ENCODE measurements around the gene FGG. TPM values are rescaled to one million over a fixed set of nuclear protein-coding genes. Genes with fewer than 3 reads are reported as not detected.

Gene FGG
- total and polyA plus RNA-seq, 2 donors (not counting 3 experiments of a cell fraction or from before 2014, with no cell fraction given): not detected

DNA sequence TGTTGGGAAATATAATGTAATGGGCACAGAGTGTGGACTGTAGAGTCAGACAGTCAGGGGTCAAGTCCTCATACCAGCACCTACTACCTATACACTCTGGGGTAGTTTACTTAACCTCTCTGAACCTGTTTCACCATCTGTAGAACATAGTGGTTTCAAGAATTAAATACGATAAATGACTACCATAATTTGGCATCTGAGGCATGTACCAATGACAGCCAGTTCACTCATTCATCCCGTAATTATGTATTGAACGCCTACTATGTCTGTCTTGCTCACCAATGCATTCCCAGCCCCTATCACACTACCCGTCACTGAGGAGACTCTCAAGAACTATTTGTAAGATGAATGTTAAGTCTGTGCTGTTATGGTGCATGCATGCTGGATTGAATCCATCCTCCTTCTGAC lies 51.6 kb downstream of the FGG start:
- no peak overlapping the region for H3K4me2 ChIP-seq (ENCODE audit: insufficient read depth, low read length)
- no peaks in the 10 kb centered on the region for H3K9me3 ChIP-seq (replicated peaks; ENCODE audit: control insufficient read depth, insufficient read depth, low read length)
- H2AFZ ChIP-seq (ENCODE audit: low read depth, low read length): no peak overlapping the region
- FAIRE-seq (no peak), DNase-seq (ENCODE audit: low read depth, low spot score) (no peak)
- H3K79me2 ChIP-seq (ENCODE audit: control insufficient read depth, insufficient read depth, low read length): no peaks in the 10 kb centered on the region
- H4K20me1 ChIP-seq (replicated peaks; ENCODE audit: control insufficient read depth, extremely low read depth, insufficient read depth, low read length): no peaks in the 10 kb centered on the region
- no peak overlapping the region for H3K4me3 ChIP-seq (replicated peaks in 1 of 3; ENCODE audit: insufficient read depth in 1 of 3, low read depth in 1 of 3, low read length in 3 of 3)
- TF ChIP-seq MYC (IDR thresholded peaks at IDR 0.05; ENCODE audit: low read depth, low read length) (no peak), GATA2 (IDR thresholded peaks at IDR 0.05; ENCODE audit: insufficient read depth, insufficient read length, low read depth, low read length) (no peak), CTCF (IDR thresholded peaks at IDR 0.05; ENCODE audit: extremely low read depth in 1 of 2, insufficient read depth in 1 of 2, low read depth in 1 of 2, low read length in 2 of 2) (no peak), POLR2A (IDR thresholded peaks at IDR 0.05; ENCODE audit: low read depth, low read length) (no peak), FOS (IDR thresholded peaks at IDR 0.05; ENCODE audit: borderline replicate concordance, insufficient read depth, low read length) (no peak), POLR2AphosphoS5 (IDR thresholded peaks at IDR 0.05; ENCODE audit: insufficient read depth, low read depth, low read length) (no peak), EZH2 (IDR thresholded peaks at IDR 0.05; ENCODE audit: borderline replicate concordance, low read depth, low read length, severe bottlenecking) (no peak), JUN (IDR thresholded peaks at IDR 0.05; ENCODE audit: borderline replicate concordance, insufficient read depth, insufficient read length, low read depth) (no peak)
- TF ChIP-seq, protein P1, sequence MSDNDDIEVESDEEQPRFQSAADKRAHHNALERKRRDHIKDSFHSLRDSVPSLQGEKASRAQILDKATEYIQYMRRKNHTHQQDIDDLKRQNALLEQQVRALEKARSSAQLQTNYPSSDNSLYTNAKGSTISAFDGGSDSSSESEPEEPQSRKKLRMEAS (IDR thresholded peaks at IDR 0.05; ENCODE audit: insufficient read depth, insufficient read length): no peak
- no TSS peak for BruUV-seq (replicated peaks)
- H3K9me1 ChIP-seq (replicated peaks; ENCODE audit: control insufficient read depth, extremely low read depth, insufficient read depth, low read length): no peaks in the 10 kb centered on the region
- no peak overlapping the region for H3K9ac ChIP-seq (replicated peaks; ENCODE audit: extremely low read depth, insufficient read depth, low read length)
- intact Hi-C loops (cut with micrococcal nuclease) (no loop called here), dilution Hi-C loops (cut with MboI; ENCODE audit: extremely low pct_ligation_motif_present, low sequenced_read_pairs) (no loop called here)
- peaks cover 0 to 10% of the 10 kb centered on the region in 2 experiments for H3K27me3 ChIP-seq (ENCODE audit: control insufficient read depth in 2 of 2, insufficient read depth in 2 of 2, low read length in 2 of 2)
- no peaks in the 10 kb centered on the region for H3K36me3 ChIP-seq (ENCODE audit: control insufficient read depth in 2 of 2, extremely low read depth in 1 of 2, insufficient read depth in 2 of 2, low read length in 2 of 2)
- ChIA-PET POLR2A (no interaction called here), CTCF (interaction anchor here (1.5 to 6.0 kb wide), 2 partner anchors 9 to 58 kb away, joined by 5 to 112 read pairs; no protein-coding TSS in a partner anchor)
- H3K4me1 ChIP-seq (ENCODE audit: control insufficient read depth, extremely low read depth, insufficient read depth, low read length): no peaks in the 10 kb centered on the region
- H3K27ac ChIP-seq (ENCODE audit: insufficient read depth, low read depth, low read length): no peak overlapping the region
